CD4-positive, alpha-beta memory T cell (primary cell): Measurements from ENCODE around the gene NIN. TPM values are rescaled to one million over a fixed set of nuclear protein-coding genes. Genes with fewer than 3 reads are reported as not detected.
A peak's percentile ranks its signal among the peaks of the same experiment; 100 is the strongest.

Experiments used
- CTCF ChIA-PET: fragments of 350-600 bp; sonication (Branson Sonifier 250); formaldehyde crosslinking; loops from one replicate; lab custom pipeline; 2021; ENCODE audit warnings: inconsistent platforms; ENCODE audit not compliant: partially characterized antibody; lab: Charles Lee
- POLR2A ChIA-PET: fragments of 350-600 bp; sonication (Branson Sonifier 250); formaldehyde crosslinking; loops from one replicate; lab custom pipeline; 2021; ENCODE audit not compliant: partially characterized antibody; lab: Charles Lee
- DNase-seq, 5 donors: peaks; one replicate each; pipeline versions ENCODE4 v3.0.0 to v3.0.0-alpha.2; 2020 to 2022; ENCODE audit warnings: mixed read lengths in 1 of 5
- H3K27ac ChIP-seq: one replicate; pipeline ENCODE4 v1.7.0; 2013; ENCODE audit warnings: low read depth, low read length
- H3K27me3 ChIP-seq: 2 replicates; pipeline ENCODE4 v1.7.0; 2013; ENCODE audit warnings: mild to moderate bottlenecking, low read length, moderate library complexity; ENCODE audit not compliant: insufficient read depth
- H3K36me3 ChIP-seq: 2 replicates; pipeline ENCODE4 v1.7.0; 2013; ENCODE audit warnings: mild to moderate bottlenecking, low read length, moderate library complexity; ENCODE audit not compliant: insufficient read depth
- H3K4me1 ChIP-seq: 2 replicates; pipeline ENCODE4 v1.7.0; 2013; ENCODE audit warnings: mild to moderate bottlenecking, low read length, moderate library complexity; ENCODE audit not compliant: insufficient read depth
- H3K4me3 ChIP-seq, 2 donors: one replicate each; pipeline ENCODE4 v1.7.0; 2013; ENCODE audit warnings: low read length in 2 of 2, mild to moderate bottlenecking in 1 of 2
- H3K9me3 ChIP-seq, 2 donors: one replicate each; pipeline ENCODE4 v1.7.0; 2013; ENCODE audit warnings: low read length in 2 of 2, control low read depth in 1 of 2; ENCODE audit not compliant: control insufficient read depth in 1 of 2
- H3K27ac Mint-ChIP-seq, 7 donors: one replicate each; pipeline ENCODE4 v1.8.0; 2020 to 2021; ENCODE audit warnings: mixed read lengths in 7 of 7, mild to moderate bottlenecking in 6 of 7, inconsistent platforms in 3 of 7, moderate library complexity in 3 of 7
- H3K27me3 Mint-ChIP-seq, 2 donors: one replicate each; pipeline ENCODE4 v1.8.0; 2020 to 2021; ENCODE audit warnings: mixed read lengths in 2 of 2
- H3K36me3 Mint-ChIP-seq, 2 donors: one replicate each; pipeline ENCODE4 v1.8.0; 2020 to 2021; ENCODE audit warnings: mixed read lengths in 2 of 2, inconsistent platforms in 1 of 2, mild to moderate bottlenecking in 1 of 2
- H3K4me1 Mint-ChIP-seq, 4 donors: one replicate each; pipeline ENCODE4 v1.8.0; 2020 to 2021; ENCODE audit warnings: mixed read lengths in 4 of 4, mild to moderate bottlenecking in 1 of 4
- H3K4me3 Mint-ChIP-seq, 8 donors: one replicate each; pipeline ENCODE4 v1.8.0; 2020 to 2021; ENCODE audit warnings: mixed read lengths in 8 of 8, mild to moderate bottlenecking in 7 of 8, moderate library complexity in 6 of 8, inconsistent platforms in 3 of 8
- H3K9me3 Mint-ChIP-seq, 8 donors: one replicate each; pipeline ENCODE4 v1.8.0; 2020 to 2021; ENCODE audit warnings: mixed read lengths in 8 of 8, mild to moderate bottlenecking in 5 of 8, inconsistent platforms in 3 of 8, moderate library complexity in 1 of 8
- intact Hi-C: fragments of 100-400 bp; cut with micrococcal nuclease; formaldehyde crosslinking; loops from one replicate; pipeline ENCODE4 v1.15.1; 2023
- polyA plus RNA-seq, 2 donors: library from polyadenylated mRNA; unstranded; fragments of 300-500 nt; fragmentation: Illumina TruSeq; gene quantifications; one replicate each; pipeline ENCODE4 v1.2.3, GENCODE V29; 2021
- total RNA-seq, 2 experiments: library from RNA; stranded (reverse); gene quantifications; one replicate each; pipeline ENCODE4 v1.2.3, GENCODE V29; 2021

NIN gene
- total and polyA plus RNA-seq, 4 experiments from 2014 or later: 8.5 to 102 (median 74.9) TPM

DNA sequence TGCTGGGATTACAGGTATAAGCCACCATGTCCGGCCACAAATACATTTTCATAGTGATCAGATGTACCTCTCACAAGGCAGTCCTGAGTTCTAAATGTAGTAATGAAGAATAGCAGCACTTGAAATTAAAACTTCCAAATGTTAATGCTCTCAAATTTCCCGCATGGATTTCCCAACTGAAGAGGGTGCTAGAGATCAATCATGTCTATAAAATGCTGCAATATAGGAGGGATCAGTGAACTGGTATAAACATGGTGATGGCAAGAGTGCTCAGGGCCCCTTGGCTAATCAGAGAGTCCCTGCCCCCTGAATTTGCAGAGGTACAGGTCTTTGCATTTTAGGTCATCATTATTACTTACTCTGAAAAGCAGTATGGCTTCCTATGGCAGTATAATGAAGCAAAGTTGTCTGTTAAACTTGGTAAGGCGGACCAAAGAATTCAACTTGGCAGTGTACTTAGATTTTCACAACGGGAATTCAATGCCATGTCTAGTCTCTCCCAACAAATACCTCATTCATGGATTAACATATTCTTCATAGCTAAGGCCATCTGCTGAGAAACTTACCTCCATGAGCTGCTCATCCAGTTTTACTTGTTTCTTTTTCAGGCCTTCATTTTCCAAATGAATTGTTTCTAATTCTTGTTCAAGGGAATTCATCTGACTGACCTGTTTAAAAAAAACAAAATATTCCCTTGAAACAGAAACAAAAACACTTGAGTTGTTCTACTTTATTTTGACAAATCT, 95.8 kb downstream of the NIN start:
- peaks cover 49 to 75% of the 10 kb centered on the region in 2 donors for H3K36me3 Mint-ChIP-seq
- intact Hi-C loops: loop anchor here (5.0 kb wide), 1 partner anchor 127 kb away; no protein-coding TSS in a partner anchor

DNA sequence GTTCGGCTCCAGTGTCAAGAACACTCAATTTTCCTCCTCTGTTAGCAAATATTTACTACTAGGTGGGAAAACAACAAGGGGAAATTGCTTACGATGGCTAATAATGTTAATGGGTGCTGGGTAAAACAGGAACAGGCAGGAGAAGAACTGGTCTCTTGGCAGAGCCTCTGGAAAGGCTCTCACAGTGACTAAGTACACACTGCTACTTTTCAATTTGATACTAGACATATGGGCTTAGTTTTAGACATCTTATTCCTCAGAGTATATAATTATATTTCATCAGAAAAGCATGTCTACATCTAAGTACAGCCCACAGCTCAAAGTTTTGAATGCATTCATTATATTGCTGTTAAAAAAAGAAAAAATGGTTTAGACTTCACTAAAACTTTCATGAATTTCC, 97.5 kb downstream of the NIN start:
- peaks cover 0 to 14% (median 3%) of the 10 kb centered on the region in 8 donors for H3K9me3 Mint-ChIP-seq
- intact Hi-C loops: no loop called here
- H3K27ac Mint-ChIP-seq: no peak overlapping the region
- Histone ChIP-seq H3K27ac (no peak overlapping the region), H3K4me1 (no peaks in the 10 kb centered on the region), H3K27me3 (no peaks in the 10 kb centered on the region), H3K9me3 (no peaks in the 10 kb centered on the region), H3K36me3 (peaks cover 74% of the 10 kb centered on the region), H3K4me3 (no peak overlapping the region)
- POLR2A ChIA-PET: no interaction called here
- no peaks in the 10 kb centered on the region for H3K27me3 Mint-ChIP-seq
- H3K36me3 Mint-ChIP-seq: peaks cover 57 to 79% of the 10 kb centered on the region in 2 donors
- H3K4me1 Mint-ChIP-seq: no peaks in the 10 kb centered on the region
- CTCF ChIA-PET: interaction anchor here (1.2 to 1.5 kb wide), 2 partner anchors 19 to 127 kb away, joined by 4 to 6 read pairs; no protein-coding TSS in a partner anchor
- DNase-seq: no peak
- H3K4me3 Mint-ChIP-seq: no peak overlapping the region

More for the DNA sequence above, 95.8 kb downstream of the NIN start:
- Mint-ChIP-seq H3K4me1 (no peaks in the 10 kb centered on the region), H3K4me3 (no peak overlapping the region), H3K27ac (peak overlapping the region in 2 of 7 donors; percentile 2 to 62), H3K27me3 (no peaks in the 10 kb centered on the region), H3K9me3 (peaks cover 0 to 7% (median under 1%) of the 10 kb centered on the region in 8 donors)
- Histone ChIP-seq H3K27me3 (no peaks in the 10 kb centered on the region), H3K27ac (no peak overlapping the region), H3K4me1 (no peaks in the 10 kb centered on the region), H3K4me3 (no peak overlapping the region), H3K9me3 (no peaks in the 10 kb centered on the region), H3K36me3 (peaks cover 65% of the 10 kb centered on the region)
- CTCF ChIA-PET: interaction anchor here (0.7 to 3.2 kb wide), 2 partner anchors 27 to 125 kb away, joined by 3 to 14 read pairs; no protein-coding TSS in a partner anchor
- DNase-seq: no peak
- POLR2A ChIA-PET: no interaction called here

DNA sequence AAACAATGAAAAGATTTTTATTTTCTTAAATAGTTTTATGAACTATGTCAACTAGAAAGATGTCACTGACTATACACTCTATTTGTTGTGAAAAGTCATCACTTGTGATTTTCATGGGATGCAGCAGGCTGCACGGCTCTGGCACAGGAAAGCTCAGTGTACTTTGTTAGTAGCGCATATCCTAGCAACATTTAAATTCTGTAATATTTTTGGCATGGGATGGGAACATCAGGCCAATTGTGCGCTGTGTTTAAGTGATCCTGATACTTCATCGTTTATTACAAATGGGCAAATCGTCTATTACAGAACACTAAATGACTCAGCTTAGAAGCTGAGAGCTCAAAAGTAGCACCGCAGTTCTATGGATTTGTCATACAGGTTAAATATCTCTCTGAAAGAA, 102.1 kb downstream of the NIN start:
- POLR2A ChIA-PET: no interaction called here
- H3K9me3 Mint-ChIP-seq: peaks cover 0 to 17% (median 3%) of the 10 kb centered on the region in 8 donors
- Histone ChIP-seq H3K9me3 (no peaks in the 10 kb centered on the region), H3K4me3 (no peak overlapping the region), H3K36me3 (peaks cover 63% of the 10 kb centered on the region), H3K27me3 (no peaks in the 10 kb centered on the region), H3K4me1 (peaks cover 19% of the 10 kb centered on the region), H3K27ac (no peak overlapping the region)
- CTCF ChIA-PET: interaction anchor here (1.6 kb wide), 1 partner anchor 131 kb away, joined by 9 read pairs; no protein-coding TSS in a partner anchor
- H3K36me3 Mint-ChIP-seq: peaks cover 78 to 86% of the 10 kb centered on the region in 2 donors
- intact Hi-C loops: loop anchor here (5.0 kb wide), 1 partner anchor 62 kb away; the partner anchor contains the start of gene SAV1
- no peak for DNase-seq
- H3K27ac Mint-ChIP-seq: peak overlapping the region in 1 of 7 donors; percentile 6
- no peak overlapping the region for H3K4me3 Mint-ChIP-seq
- no peaks in the 10 kb centered on the region for H3K27me3 Mint-ChIP-seq
- H3K4me1 Mint-ChIP-seq: peaks cover 14 to 32% (median 21%) of the 10 kb centered on the region in 4 donors

DNA sequence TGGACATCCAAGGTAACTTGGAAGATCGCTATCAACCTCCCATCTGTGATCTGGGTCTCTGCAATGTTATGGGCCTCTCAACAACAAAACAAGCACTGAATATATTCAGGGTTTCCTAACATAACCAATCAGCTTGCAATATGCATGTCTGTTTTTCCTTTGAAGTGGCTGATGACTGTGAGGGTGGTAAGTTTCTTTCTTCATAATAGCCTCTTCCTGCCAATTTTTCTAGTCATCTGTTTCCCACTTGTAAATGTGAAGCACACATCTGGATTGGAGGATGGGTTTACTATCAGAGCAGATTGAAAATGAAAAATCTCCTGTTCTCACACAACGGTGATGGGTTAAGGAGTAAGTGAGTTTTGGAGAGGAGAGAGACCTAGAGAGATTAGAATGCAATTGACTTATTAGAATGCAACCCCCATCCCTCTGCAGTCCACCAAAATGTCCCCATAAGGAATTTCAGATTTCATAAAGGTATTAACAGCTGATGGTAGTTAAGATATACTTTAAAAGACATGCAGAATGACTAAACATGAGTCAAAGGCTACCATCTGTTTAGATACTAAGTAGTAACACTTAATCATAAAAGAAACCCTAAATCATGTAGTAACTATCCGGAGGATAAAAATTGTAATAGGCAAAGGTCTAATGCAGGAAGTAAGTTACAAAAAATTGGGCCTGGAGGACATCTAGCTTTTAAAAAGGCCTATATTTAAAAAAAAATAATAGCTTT, 104.4 kb downstream of the NIN start:
- H3K36me3 ChIP-seq: peaks cover 61% of the 10 kb centered on the region
- peak overlapping the region; percentile 54 to 94 (median 80) for H3K27ac Mint-ChIP-seq
- intact Hi-C loops: loop anchor here (5.0 kb wide), 1 partner anchor 59 kb away; the partner anchor contains the start of gene SAV1
- H3K4me1 ChIP-seq: peaks cover 19% of the 10 kb centered on the region
- H3K4me3 ChIP-seq: no peak overlapping the region
- no peaks in the 10 kb centered on the region for H3K27me3 ChIP-seq
- peak overlapping the region in 7 of 8 donors; percentile 0 to 63 (median 49) for H3K4me3 Mint-ChIP-seq
- H3K27ac ChIP-seq: peak overlapping the region; percentile 42
- ChIA-PET POLR2A (interaction anchor here (0.6 to 1.0 kb wide), 3 partner anchors 12 to 134 kb away, joined by 3 to 4 read pairs (median 3); partner anchors contain the start of gene NIN), CTCF (interaction anchor here (0.7 to 2.3 kb wide), 7 partner anchors 9 to 134 kb away, joined by 3 to 12 read pairs (median 3); no protein-coding TSS in a partner anchor)
- H3K4me1 Mint-ChIP-seq: peaks cover 14 to 32% (median 21%) of the 10 kb centered on the region in 4 donors
- peak in 4 of 5 donors; percentile 53 to 65 (median 56) for DNase-seq
- H3K36me3 Mint-ChIP-seq: peaks cover 77 to 85% of the 10 kb centered on the region in 2 donors
- H3K27me3 Mint-ChIP-seq: no peaks in the 10 kb centered on the region
- H3K9me3 ChIP-seq: no peaks in the 10 kb centered on the region
- peaks cover 0 to 17% (median 2%) of the 10 kb centered on the region in 8 donors for H3K9me3 Mint-ChIP-seq

DNA sequence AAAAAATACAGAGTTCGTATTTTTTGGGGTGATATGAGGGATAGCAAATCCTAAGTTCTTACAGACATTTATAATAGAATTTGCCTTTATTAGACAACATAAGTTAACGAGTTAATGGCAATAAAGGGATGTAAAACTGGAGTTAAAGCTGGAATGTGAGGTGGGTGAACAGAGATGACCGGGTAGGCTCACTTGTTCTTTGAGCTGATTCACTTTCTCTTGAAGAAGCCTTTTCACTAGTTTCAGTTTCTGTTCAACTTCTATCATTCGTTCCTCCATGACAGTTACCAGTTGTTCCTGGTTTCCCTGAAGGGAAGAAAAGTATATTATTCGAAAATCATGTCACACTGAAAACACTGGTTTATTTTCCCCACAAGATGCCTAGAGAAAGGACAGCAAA, 105.2 kb downstream of the NIN start:
- Histone ChIP-seq H3K4me3 (no peak overlapping the region), H3K36me3 (peaks cover 57% of the 10 kb centered on the region), H3K27me3 (no peaks in the 10 kb centered on the region), H3K9me3 (no peaks in the 10 kb centered on the region), H3K4me1 (peaks cover 19% of the 10 kb centered on the region), H3K27ac (peak overlapping the region; percentile 42)
- Mint-ChIP-seq H3K27ac (peak overlapping the region; percentile 54 to 94 (median 80)), H3K27me3 (no peaks in the 10 kb centered on the region), H3K4me1 (peaks cover 14 to 32% (median 21%) of the 10 kb centered on the region in 4 donors), H3K9me3 (peaks cover 0 to 17% (median 2%) of the 10 kb centered on the region in 8 donors), H3K36me3 (peaks cover 76 to 85% of the 10 kb centered on the region in 2 donors), H3K4me3 (peak overlapping the region in 7 of 8 donors; percentile 0 to 63 (median 49))
- DNase-seq: peak in 2 of 5 donors; percentile 2 to 10
- POLR2A ChIA-PET: interaction anchor here (1.0 kb wide), 1 partner anchor 135 kb away, joined by 4 read pairs; no protein-coding TSS in a partner anchor
- intact Hi-C loops: loop anchor here (5.0 kb wide), 1 partner anchor 58 kb away; the partner anchor contains the start of gene SAV1
- CTCF ChIA-PET: interaction anchor here (1.1 to 2.3 kb wide), 3 partner anchors 11 to 134 kb away, joined by 3 to 12 read pairs (median 7); no protein-coding TSS in a partner anchor

DNA sequence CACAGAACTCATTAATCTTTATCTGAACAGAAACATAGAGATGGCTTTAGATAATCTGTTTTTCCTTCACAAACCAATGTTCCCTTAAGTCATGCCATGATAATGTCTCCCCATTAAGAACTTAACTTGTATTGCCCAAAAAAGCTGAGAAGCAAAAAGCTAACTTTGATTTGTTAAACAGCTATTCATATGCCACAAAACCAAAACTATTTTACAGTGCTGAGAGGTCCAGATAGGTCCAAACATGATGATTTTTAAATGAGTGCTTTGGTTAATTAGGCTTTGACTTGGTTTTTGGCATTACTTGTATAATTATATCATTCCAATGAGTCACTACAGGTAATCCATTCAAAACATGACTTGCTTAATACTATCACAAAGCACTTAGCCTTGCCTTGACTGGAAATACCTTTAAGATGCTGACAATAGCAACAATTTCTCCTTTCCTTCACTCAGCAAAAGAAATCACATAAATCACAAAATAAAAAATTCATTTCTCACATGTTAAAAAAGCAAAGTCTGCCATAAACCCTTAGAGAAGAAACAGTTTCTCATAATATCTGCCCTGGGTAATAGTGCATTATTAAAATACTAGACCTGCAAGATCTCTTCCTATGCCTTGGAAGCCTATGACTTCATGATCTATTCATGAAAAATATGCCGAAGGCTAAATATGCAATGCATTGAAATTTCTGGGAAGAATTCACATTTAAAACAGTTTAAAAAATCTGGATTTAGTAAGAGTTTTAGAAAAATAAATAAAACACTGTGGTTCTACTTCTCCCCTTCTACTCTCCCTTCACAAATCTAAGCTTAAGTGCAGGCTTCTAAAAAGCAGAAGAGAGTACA, 110.8 kb downstream of the NIN start:
- Histone ChIP-seq H3K27ac (no peak overlapping the region), H3K9me3 (no peaks in the 10 kb centered on the region), H3K36me3 (peaks cover 23% of the 10 kb centered on the region), H3K27me3 (no peaks in the 10 kb centered on the region), H3K4me1 (peaks cover 1% of the 10 kb centered on the region), H3K4me3 (no peak overlapping the region)
- H3K36me3 Mint-ChIP-seq: peaks cover 35 to 39% of the 10 kb centered on the region in 2 donors
- CTCF ChIA-PET: interaction anchor here (0.8 to 1.3 kb wide), 4 partner anchors 9 to 140 kb away, joined by 3 read pairs; no protein-coding TSS in a partner anchor
- no peaks in the 10 kb centered on the region for H3K27me3 Mint-ChIP-seq
- DNase-seq: no peak
- no peak overlapping the region for H3K4me3 Mint-ChIP-seq
- H3K9me3 Mint-ChIP-seq: no peaks in the 10 kb centered on the region
- intact Hi-C loops: loop anchor here (5.0 kb wide), 1 partner anchor 42 kb away; no protein-coding TSS in a partner anchor
- H3K4me1 Mint-ChIP-seq: peaks cover 0 to 7% (median 0%) of the 10 kb centered on the region in 4 donors
- POLR2A ChIA-PET: no interaction called here
- H3K27ac Mint-ChIP-seq: peak overlapping the region in 2 of 7 donors; percentile 3 to 30
